HG03196 (cell line): ENCODE data around the gene ARHGAP26.
A peak's percentile ranks its signal among the peaks of the same experiment; 100 is the strongest.
"Not testable (repeated sequence)": the region's sequence is repeated elsewhere in the genome, so short reads cannot be mapped to it uniquely, and the experiment has no call there.

Experiments used
- ATAC-seq: cut with Tn5 transposase; IDR thresholded peaks from one replicate; pipeline ENCODE4 v1.9.1; 2021; ENCODE audit not compliant: unreplicated experiment

The ARHGAP26 gene

DNA sequence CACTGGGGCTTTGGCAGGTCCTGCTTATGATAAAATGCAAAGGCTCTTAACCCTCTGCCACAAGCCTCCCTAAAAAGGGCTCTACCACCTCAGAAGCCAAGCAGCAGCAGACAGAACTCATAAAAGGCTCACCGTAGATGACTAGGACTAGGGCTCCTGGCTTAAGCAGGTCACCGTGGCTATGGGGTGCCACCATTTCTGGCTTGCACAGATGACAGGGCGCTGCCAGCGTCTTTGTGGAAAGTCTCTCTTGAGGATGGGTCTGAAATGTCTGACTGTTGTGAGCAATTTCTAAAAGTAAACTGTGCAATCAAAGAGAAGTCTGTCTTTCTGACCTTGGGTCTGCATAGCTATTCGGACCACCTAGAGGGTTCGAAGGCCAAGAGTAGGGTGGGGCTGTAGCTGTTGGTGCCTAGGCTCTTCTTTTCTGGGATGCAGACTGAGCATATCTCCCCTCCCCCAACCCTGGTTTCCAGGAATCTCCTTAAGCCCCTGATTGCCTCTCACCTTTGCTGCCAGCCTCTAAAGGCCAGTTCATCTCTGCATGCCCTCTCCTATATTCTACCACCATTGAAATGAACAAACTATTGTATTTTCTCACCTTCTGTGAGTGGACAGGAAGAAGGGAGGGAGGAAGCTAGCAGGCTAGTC is 307.4 kb downstream of the ARHGAP26 start:
- ATAC-seq: no peak

DNA sequence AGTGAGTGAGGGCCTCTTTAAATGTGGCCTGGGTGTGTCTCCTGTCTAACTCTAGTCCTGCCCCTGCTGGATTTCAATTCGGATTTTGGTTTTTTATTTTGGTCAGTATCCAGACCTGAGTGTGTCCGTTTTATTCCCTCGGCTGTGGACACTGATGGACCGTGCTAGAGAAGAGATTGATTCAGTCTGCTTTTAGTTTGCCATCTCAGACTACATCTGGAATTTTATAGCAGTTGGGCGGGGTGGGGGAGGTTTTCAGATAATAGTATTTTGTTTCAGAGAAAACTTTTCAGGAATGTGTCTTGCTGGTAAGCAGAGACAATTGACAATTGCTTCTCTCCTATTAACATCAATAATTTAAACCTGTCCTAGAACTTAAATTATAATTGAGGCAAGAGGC is 308.1 kb downstream of the ARHGAP26 start:
- ATAC-seq: no peak

DNA sequence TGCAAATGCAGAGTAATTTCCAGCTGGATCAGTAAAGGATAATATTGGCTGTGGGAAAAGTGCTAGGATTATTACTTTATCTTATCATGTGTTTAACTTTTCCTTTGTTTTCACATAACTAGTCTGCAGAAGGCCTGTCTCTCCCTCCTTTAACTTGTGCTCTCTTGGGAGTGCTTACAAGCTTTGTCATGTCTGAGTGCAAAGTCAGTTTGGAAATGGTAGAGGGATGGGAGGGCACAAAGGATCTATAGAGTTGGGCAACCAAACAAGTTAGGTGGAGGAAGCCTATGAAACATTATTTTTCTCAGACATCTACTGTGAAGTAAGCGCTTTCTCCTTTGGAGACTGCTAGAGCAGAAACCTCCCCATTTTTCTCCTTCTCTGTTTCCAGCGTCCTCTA is 308.8 kb downstream of the ARHGAP26 start:
- no peak for ATAC-seq

DNA sequence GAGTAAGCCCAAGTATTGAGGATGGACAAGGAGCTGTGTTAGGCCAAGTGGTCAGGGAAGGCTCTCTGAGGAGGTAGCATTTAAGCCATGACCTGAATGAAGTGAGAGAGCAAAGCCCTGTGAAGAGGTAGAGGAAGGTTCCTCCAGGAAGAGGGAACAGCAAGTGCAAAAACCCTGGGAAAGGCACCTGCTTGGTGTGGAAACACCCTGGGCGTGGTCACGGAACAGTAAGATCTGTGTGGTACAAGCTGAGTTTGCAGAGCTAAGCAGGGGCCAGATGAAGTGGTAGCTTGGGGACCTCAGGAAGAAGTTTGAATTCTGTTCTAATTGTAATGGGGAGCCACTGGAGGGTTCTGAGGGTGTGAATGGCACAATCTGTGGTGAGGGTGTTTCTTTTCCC is 310.2 kb downstream of the ARHGAP26 start:
- no peak for ATAC-seq

DNA sequence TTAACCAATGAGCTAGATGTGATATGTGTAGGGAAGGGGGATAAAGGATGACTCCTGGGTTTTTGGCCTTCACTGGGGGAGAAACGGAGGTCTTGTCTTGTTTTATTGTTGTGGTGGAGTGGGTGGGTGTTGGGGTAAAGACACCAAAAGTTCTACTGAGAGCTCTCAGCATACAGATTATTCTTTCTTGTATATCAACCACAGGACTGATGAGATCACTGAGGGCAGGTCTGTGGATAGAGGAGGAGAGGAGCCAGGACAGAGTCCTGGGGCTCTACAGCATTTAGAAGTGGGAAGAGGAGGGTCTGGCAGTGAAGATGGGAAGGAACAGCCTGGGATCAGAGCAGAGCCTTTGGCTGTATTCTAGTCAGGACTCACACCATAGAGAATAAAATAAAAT is 310.8 kb downstream of the ARHGAP26 start:
- ATAC-seq: no peak

DNA sequence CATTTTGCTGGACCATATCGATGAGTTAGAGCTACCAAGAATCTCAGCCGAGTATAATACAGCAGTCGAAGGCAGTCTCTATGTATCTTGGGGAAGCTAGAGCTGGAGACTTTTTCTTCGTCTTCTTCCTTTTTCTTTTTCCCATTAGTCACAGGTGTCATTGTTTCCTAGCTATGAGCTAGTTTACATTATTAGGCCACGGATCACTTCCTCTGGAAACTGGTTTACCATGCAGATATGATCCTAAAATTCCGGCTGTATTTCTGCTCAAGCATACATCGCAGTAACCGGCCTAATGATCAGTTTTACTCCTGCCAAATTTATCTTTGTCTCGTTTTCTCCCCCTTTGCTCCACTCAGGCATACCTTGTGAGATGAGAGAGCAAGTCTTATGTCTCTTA is 312.8 kb downstream of the ARHGAP26 start:
- no peak for ATAC-seq

DNA sequence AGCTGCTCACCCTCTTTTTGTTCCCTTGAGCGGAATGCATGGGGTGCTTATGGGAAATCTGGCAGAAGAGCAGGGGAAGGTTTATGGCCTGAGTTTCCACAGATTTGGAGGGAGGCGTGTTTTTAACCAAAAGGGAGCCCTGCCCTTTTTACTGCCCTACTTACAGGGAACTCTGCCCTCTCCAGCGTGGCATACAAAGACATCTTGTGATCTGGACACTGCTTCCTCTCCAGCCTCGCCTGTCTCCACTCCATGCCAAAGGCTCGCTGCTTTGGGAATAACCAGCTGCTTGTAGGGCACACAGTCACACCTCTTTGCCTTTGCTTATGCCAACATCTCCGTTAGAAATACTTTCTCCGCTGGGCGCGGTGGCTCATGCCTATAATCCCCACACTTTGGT is 314.2 kb downstream of the ARHGAP26 start:
- ATAC-seq: no peak

DNA sequence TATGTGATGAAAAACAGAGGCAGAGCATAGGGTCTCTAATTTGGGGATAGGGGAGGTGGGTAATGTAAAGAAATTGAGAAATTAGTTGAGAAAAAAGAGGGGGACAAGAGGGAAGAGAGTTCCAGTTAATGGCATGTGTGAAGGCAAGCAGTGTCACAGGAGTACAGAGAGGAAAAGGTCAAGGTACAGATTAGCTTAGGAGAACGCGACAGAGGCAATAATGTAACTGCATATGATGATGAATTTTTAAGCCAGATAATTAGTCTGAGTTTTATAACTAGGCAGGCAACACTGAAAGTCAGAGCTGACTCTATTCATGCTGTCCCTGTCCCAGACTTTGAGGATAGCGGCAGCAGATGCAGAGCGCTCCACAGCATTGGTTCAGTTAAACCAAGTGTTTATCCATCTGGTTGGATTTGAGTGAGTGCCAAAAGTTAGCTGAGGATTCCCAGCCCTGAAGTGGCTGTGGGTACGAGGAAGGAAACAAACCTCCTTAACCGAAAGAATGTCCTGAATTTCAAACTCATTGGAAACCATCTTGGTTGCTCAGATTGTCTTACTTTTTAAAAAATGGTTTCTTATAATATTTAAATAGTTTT is 315.2 kb downstream of the ARHGAP26 start:
- no peak for ATAC-seq

DNA sequence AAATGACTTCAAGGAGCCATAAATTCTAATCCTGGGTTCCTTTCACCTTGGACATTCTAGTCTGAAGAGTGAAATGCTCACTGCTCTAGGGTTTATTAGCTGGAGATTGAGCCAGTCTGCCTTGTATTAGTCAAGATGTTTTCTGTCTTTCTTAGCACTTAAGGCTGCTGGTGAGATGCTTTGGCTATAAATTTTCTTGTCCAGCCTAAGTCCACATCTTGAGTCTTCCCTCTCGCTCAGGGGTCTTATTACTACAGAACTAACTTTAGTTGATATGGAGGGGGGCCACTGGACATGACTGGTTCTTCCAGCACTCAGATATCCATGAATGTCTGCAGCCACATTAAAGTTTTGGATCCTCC is 316.4 kb downstream of the ARHGAP26 start:
- ATAC-seq: no peak

DNA sequence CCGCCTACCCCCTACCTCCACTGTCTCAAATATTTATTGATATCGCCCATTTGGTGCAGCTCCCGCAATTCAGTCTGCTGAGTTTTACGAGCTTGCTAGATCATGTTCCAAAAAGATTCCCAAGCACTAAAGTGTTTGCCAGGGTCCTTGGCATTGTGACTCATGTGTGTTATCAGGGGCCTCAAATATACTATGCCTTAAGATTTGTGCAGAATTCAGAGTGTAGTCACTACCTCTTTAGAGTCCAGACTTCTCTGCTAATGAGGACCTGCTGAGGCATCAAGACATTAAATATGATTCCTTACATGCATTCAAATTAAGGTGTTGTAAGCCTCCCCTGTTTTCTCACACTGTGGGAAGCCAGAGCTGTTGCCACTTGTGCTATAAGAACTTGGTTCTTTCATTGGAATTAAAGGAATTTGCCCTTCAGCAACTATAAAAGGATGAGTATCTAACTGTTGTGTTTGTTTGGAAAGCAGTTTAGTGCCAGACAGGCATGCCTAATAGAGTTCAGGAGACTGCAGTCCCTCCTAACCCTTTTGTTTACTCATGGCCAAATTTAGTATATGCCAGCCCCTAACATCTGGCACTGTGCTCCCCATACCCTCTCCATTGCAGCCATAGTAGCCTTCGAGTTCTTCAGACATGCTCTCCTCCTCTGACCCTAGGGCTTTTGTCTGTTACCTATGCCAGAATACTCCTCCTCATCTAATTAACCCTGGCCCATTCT is 316.9 kb downstream of the ARHGAP26 start:
- no peak for ATAC-seq

DNA sequence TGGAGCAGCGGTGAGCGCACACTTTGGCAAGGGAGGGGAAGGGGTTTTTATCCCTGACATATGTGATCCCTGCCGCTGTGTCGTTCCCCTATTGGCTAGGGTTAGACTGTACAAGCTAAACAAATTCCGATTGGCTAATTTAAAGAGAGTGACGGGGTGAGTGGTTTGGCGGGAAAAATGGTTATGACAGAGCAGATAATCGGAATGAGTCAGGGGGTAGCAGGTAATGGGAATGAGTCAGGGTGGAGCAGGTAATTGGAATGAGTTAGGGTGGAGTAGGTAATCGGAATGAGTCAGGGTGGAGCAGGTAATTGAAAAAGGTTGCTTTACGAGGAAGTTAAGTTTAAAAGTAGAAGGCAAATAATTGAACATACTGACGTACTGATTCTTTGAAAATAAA is 318.5 kb downstream of the ARHGAP26 start:
- not testable (repeated sequence) for ATAC-seq

DNA sequence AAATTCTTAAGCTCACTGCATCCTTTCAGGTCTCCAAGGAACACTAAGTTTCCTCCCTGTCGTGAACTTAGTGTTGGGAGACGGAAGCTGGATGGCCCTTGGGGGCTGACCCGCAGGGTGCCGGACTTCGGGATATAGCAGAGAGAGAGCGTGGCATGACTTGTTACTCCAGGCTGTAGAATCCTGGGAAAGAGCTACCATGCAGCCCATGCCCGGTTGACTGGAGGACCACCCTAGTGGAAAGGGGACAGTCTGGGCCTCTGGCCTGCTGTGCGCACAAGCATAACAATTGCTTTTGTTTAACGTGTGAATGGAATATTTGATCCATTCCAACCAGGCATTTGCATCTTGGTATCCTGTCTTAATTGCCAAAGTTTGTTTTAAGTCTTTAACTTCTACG is 319.9 kb downstream of the ARHGAP26 start:
- ATAC-seq: not testable (repeated sequence)

DNA sequence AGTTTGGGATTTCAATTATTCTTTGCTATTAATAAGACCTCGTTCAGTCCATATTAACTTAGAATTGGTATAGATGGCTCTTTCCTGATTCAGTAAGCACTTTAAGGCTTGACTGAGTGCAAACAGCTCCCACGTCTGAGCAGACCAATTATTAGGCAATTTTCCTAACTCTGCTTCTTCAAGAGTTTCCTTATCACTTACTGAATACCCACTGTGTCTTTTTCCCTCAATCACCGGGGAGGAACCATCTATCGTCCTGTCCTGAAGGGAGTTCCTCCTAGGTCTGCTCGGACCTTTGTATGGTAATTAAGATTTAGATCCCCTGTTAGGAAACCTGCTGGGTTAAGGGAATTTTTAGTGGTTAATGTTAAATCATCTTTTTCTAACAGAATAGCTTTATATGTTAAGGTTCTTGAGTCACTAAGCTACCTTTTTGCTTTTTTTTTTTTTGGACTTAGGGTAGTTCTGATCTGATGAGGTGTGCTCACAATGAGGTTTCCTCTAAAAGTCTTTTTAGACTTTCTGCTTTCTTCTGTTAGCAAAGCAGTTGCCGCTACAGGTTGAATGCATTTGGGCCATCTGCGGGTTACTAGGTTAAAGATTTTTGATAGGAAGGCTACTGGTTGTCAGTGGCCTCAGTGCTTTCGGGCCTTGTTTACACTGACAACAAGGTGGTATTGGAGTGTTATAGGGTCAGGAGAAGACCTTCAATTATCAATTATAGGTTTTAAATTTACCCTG is 322.7 kb downstream of the ARHGAP26 start:
- not testable (repeated sequence) for ATAC-seq

DNA sequence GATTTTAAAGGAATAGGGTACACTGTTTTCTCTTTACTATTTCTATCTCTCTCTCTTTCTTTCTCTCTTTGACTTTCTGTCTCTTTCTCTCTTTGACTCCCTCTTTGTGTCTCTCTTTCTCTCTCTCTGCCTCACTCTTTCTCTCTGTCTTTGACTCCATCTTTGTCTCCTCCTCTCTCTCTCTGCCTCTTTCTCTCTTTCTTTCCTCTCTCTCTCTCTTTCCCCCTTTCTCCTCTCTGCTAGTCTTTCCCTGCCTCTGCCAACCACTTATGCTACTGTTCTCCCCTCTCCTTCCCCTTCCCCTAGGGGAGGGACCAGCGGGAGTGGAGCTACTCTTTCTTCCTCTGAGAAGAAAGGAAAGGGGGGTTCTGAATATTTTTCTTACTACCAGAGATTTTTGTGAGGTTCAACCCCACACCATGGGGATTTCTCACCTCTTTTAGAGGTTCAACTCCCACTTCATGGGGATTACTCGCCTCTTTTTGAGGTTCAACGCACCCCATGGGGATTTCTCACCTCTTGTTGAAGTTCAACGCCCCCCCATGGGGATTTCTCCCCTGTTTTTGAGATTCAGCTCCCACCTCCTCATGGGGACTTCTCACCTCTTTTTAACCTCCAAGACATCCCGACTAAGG is 323.4 kb downstream of the ARHGAP26 start:
- ATAC-seq: no peak

DNA sequence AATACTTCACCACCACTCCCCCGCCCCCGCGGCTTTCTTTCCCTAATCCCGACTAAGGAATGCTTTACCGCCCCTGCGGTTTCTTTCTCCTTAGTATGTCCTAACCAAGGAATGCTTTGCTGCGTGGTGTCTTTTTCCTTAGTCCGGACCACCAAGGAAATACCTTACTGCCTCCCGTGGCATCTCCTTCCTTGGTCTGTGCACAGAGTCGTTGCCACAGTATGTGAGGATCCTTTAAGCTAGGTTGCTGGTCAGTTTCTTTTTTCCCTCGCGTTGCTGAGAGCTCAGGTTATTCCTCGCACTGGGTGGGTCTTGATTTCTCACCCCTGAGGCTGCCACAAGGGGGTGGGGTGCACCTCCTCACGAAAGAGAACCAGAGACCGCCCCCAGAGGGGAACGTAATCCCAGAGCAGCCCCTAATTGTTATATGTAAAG is 323.9 kb downstream of the ARHGAP26 start:
- ATAC-seq: no peak

DNA sequence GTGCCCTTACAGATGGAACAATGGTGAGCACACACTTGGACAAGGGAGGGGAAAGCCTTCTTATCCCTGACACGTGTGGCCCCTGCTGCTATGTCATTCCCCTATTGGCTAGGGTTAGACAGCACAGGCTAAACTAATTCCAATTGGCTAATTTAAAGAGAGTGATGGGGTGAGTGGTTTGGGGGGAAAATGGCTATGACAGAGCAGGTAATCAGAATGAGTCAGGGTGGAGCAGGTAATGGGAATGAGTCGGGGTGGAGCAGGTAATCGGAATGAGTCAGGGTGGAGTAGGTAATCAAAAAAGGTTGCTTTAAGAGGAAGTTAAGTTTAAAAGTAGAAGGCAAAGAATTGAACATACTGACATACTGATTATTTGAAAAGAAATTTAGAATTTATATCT is 324.4 kb downstream of the ARHGAP26 start:
- not testable (repeated sequence) for ATAC-seq

DNA sequence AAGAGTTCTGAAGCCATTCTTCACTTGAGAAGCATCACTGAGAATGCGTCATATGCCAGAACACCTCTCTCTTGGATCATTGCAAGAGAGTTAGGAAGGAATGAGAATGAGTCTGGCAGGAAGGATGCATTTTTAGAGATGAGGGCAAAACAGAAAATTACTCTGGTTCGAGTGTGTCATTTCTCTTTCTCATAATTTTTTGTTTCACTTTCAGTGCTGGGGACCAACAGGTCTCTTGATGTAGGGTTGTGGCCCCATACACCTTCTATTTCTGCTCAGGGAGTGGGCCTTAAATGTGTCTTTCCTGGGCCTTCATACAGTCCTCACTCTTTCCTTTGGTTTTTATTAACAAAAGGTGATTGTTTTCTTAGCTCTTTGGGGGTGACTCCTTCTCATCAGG is 330.9 kb downstream of the ARHGAP26 start:
- peak; percentile 87 for ATAC-seq

DNA sequence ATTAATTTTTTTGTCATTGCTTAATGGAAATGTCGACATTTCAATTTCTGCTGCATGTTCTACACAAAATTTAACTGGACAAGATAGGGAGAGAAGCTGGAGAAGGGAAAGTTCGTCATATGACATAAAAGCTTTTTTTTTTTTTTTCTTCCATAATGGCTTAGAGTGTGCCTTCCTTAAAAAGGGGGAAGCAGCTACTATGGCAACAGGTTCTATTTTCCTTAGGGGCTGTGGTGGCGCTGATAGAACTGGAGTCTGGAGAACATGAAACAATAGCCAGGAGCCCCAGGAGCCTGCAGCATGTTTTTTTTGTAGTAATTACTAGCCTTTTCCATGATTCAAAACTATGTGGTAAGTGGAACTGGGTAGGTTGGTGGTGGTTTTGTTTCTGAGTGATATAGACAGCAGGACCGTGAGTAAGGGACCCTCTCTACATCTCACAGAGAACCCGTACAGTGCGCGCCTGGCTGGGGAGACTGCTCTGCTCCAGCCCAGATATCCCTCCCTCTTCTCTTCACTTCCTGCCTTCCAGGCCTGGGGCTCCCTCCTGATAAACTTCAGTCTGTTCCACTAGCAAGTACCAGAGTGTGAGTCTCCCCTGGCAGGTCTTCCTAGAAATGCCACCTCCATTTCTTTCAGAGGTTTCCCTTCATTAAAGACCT is 331.7 kb downstream of the ARHGAP26 start:
- no peak for ATAC-seq

DNA sequence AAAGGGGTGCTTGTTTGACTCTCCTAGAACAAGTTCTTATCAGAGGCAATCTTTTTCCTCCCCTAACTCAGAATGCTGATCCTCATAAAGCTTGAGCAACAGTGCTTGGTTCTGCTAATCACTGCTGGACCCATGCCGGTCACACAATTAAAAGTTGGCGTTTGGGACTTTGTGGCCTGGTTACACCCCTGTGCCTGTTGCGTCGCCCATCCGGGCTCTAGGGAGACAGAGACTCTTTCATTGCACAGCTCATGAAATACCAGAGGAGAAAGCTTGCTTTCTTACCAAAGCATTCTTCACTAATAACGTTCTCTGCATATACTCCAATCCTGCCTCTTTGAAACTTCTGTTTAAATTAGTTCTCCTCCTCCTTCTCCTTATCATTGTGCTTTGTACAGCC is 332.2 kb downstream of the ARHGAP26 start:
- ATAC-seq: no peak

DNA sequence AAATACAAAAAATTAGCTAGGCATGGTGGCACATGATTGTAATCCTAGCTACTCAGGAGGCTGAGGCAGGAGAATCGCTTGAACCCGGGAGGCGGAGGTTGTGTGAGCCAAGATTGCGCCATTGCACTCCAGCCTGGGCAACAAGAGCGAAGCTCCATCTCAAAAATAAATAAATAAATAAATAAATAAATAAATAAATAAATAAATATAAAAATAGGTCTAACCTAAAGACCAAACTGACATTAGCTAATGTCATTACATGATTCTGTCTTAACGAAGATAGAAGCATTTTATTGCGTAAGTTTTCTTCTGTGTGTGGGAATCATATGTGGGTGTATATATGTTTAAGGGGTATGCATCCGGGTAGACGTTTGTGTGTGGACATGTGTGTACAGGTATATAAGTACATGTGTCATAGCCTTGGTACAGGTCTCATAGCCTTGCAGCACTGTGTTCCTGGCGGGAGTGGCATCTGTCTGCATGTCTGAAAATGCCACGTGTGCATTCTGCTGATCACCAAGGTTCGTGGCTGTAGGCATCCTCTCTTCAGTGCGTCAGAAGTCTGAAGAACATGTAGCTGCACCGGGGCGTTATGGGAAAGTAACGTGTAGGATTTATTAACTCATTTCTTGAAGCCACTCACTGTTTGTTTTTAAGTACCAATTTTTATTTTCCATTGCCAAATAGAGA is 335.2 kb downstream of the ARHGAP26 start:
- ATAC-seq: no peak
